ENCODE data around the gene TUSC2.
"Not testable (repeated sequence)": the region's sequence is repeated elsewhere in the genome, so short reads cannot be mapped to it uniquely, and the experiment has no call there.

Gene TUSC2

GRCh38 chr3:50317300-50317699 is 10.7 kb downstream of the TUSC2 start:
- no peak for DNase-seq (ENCODE audit: low spot score)

DNA sequence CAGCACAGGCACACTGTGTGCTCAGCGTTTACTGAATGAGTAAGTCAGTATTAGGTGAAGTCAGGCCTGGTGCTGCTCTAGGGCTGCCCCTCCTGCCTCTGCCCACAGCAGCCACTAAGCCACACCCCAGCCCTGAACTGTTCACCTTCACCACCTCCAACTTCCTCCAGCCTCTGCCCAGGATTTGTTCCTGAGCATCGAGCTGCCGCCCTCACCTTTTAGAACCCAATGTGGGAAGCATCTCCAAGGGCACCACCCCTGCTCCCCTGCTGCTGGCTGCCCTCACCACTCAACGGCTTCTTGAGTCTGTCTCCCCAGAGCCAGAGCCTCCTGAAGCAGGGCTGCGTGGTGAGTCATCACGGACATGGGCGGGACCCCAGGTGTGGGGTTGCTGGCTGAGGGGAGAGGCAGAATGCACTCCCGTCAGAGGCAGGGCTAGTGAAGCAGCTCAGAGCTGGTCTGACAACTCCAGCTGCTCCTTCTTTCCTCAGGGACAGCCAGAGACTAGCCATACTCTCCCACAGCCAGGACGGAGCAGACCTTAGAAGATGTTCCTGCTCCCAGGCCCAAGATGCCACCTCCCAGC is 11.3 kb downstream of the TUSC2 start:
- no peak for DNase-seq (ENCODE audit: low spot score)

DNA sequence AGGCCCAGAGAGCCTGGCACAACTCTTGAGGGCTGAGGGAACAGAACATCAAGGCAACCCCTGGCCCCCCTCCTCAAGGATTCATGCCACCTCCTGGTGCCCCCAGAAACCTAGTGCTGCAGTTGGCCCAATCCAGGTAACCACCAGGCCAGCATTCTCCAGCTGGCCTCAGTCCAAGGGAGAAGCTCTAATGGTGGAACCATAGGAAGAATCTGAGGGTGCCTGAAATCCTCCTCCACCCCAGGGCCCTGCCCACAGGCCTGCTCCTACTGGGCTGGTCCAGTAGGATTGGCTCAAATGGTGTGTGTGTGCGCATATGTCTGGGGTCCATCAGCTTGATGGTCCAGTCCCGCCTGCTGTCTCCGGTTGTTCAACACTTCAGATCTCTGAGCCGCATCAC is 13.2 kb downstream of the TUSC2 start:
- no peak for DNase-seq (ENCODE audit: low spot score)

DNA sequence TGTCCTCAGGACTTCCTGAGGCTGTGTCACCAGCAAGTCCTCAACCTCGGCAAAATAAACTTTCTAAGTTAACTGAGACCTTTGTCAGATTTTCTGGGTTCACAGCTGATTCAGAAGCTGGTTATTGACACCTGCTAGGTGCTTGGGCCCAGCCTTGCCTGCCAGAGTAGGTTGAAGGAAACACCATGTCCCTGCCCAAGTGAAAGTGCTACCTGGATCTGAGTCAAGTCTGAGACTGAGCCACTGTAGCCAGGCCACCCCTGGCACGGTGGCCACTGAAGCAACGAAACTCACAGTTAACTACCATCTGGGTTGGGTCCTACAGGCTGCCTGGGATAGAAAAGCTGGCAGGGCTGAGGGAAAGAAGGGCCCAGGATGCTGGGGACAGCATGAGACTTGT is 13.7 kb downstream of the TUSC2 start:
- DNase-seq (ENCODE audit: low spot score) = no peak

DNA sequence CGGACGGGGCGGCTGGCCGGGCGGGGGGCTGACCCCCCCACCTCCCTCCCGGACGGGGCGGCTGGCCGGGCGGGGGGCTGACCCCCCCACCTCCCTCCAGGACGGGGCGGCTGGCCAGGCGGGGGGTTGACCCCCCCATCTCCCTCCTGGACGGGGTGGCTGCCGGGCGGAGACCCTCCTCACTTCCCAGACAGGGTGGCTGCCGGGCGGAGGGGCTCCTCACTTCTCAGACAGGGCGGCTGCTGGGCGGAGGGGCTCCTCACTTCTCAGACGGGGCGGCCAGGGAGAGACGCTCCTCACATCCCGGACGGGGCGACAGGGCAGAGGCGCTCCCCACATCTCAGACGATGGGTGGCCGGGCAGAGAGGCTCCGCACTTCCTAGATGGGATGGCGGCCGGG is 16.0 kb downstream of the TUSC2 start:
- DNase-seq (ENCODE audit: low spot score) = not testable (repeated sequence)

DNA sequence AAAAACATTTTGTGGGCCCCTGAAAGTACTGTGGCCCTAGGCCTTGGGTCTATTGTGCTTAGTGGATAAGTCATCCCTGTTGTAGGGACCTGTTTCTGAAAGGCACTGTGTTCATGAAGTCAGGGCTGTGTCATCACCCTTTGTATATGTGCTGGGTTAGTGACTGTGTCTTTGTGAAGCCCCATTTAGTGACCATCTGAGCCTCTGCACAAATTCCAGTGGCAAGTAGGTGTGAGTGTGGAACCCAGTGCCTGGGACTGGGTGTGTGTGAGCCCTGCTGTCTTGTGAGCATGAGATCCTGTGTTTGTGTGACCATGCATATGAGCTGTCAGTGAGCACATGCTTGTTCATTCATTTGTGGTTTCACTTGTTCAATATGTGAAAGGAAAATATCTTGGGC is 23.4 kb downstream of the TUSC2 start:
- no peak for DNase-seq (ENCODE audit: low spot score)

DNA sequence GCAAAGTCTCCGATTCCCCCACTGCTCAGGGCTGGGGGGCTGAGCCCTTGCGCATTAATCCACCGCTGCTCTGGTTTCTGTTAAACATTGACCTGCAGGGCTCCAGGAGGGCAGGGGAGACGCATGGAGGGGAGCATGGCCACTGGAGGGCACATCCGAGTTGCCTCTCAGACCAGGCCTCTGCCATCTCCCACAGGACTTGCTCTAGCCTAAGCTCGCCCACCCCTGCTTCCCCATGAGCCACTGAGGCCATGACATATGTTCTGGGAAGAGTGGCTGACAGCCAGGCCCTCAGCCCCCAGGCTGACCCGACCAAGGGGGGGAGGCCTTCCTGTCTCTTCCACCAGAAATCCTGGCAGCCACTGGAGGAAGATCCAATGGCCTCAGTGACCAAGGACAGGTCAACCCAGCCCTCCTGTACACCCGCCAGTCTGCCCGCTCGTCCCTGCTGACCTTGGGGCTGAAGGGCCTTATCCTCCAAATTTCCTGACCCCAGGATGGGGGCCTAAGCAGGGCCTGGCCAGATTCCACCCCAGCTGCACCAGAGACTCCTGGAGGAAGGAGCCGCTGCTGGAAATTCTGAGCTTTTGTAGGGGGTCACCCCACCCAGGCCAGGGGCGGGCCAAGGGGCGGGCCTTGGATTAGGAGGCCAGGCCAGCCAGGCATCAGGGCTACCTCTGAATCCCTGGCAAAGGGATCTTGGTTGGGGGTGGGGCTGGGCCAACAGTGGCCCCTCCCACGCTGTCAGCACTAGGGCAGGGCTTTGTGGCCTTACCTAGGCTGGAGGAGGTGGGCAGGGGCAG is 24.8 kb downstream of the TUSC2 start, which contains the start of gene HYAL1:
Gene HYAL1 (minus strand): TSS at position 562 of the 803 bp plus-strand sequence. CDS start 618 bp downstream, outside the sequence.
- DNase-seq (ENCODE audit: low spot score) = peak; percentile 39

- DNase-seq (ENCODE audit: low spot score) = no peak
Observed at GRCh38 chr3:50302095-50303012, 25.7 kb downstream of the TUSC2 start.

DNA sequence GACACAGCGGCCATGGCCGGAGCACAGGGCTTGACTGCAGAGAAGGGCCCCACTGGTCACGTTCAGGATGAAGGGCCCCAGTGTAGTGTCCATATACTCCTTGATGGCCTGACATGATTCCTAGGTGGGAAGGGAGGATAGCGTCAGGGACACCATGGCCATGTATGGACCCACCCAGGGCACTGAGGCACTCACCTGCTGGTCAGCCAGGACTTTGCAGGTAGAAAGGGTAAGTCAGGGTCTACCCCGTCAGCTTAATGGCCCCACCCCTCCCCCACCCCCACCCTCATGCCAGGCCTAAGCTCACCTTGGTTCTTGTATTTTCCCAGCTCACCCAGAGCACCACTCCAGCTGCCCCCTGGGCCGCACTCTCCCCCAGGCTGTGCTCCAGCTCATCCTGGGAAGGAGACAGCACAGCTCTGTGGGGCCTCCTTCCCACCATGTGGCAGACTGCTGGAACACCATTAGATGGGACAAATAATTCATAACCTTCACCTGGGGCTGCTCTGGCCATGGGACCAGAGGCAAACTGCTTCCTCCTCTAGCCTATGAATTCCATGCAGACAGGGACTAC is 27.3 kb downstream of the TUSC2 start:
- no peak for DNase-seq (ENCODE audit: low spot score)

DNA sequence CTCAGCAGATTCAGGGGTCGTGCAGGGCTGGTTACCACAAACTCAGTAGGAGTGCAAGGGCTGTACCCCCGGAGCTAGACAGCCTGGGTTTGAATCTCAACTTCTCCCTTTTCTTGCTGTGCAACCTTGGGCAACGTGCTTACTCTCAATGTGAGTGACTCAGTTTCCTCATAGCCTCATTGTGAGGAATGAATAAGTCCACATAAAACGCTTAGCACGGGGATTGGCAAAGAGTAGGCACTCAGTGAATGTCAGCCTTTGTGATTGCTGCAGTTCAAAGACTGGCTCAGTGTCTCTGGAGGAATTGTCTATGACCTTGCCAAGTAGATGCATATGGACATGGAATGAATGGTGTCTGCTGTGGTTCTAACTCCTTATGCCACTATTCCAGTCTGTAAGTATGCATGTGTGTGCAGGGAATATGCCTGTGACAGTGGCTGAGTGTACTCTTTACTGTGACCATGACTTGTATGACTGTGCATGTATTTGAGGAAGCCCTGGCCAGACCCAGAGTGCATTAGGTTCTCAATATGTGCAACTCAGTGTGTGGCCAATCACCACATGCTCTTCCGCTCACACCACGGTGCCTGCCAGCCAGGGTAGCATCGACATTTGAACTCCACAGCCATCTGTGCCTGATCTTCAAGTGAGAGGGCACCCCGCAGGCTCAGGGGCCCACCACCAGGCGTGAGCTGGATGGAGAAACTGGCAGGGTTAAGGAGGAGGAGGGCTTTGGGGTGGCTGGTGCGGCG is 27.9 kb downstream of the TUSC2 start:
- peak; percentile 75 for DNase-seq (ENCODE audit: low spot score)

- no peak for DNase-seq (ENCODE audit: low spot score)
Observed at GRCh38 chr3:50299638-50299928, 28.4 kb downstream of the TUSC2 start.

DNA sequence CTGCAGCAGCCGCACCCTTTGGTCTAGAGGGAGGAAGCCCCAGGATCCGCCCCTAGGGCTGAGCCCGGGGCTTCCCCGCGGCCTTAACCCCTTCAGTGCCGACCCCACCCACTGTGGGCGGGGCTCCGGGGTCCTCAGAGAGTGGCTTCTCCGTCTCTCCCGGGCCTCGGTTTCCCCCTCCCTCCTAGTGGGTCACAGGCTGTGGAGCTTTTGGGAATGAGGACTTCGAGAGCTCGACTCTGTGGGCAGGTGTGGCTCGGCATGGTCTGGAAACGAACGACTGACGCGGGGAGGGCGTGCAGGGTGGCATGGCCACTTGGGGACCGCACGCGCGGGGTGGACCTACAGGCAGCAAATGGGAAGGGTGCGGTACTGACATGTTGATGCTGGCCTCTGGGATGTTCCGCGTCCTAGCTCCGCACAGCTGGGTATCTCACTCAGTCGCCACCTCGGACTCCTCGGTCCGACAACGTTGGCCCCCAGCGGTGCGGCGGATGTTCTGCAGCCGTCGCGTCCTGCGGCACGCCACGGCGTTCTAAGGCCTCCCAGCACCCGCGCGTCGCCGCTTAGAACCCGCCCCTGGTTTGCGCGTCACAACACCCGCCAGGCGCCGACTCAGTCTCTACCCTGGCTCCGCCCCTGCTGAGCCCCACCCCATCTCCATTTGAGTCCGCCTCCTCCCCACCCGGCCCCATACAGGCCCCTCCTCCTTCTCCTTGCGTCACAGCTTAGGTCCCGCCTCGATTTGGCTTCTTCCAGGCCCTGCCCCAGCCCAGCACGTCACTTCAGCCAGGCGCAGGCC is 29.0 kb downstream of the TUSC2 start, which contains the start of the genes HYAL3 and NAA80:
Gene HYAL3 (minus strand): TSS at position 570 of the 802 bp plus-strand sequence. CDS start 3,803 bp downstream, outside the sequence.
Gene NAA80 (minus strand): TSS at position 570 of the 802 bp plus-strand sequence. CDS start 1,942 bp downstream, outside the sequence.
- DNase-seq (ENCODE audit: low spot score) = peak; percentile 100

- peak; percentile 64 for DNase-seq (ENCODE audit: low spot score)
Observed at GRCh38 chr3:50297896-50298725, 29.9 kb downstream of the TUSC2 start.

DNA sequence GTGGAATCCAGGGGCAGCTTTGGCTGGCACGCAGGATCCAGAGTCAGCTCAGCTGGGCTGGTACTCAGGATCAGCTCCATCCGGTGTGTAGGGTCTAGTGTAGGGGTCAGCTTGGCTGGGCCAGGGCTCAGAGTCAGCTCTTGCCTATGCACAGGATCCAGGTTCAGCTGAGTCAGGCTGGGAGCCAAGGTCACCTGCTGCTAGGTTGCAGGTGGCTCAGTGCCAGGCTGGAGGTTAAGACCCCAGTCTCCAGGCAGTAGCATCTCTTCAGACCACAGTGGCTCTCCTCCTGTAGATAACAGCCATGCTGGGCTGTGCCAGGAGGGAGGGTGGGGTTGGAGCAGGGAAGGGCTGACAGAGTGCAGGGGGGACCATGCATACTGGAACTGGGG is 30.6 kb downstream of the TUSC2 start:
- DNase-seq (ENCODE audit: low spot score) = peak; percentile 71

GRCh38 chr3:50296721-50297383 is 31.2 kb downstream of the TUSC2 start:
- no peak for DNase-seq (ENCODE audit: low spot score)

DNA sequence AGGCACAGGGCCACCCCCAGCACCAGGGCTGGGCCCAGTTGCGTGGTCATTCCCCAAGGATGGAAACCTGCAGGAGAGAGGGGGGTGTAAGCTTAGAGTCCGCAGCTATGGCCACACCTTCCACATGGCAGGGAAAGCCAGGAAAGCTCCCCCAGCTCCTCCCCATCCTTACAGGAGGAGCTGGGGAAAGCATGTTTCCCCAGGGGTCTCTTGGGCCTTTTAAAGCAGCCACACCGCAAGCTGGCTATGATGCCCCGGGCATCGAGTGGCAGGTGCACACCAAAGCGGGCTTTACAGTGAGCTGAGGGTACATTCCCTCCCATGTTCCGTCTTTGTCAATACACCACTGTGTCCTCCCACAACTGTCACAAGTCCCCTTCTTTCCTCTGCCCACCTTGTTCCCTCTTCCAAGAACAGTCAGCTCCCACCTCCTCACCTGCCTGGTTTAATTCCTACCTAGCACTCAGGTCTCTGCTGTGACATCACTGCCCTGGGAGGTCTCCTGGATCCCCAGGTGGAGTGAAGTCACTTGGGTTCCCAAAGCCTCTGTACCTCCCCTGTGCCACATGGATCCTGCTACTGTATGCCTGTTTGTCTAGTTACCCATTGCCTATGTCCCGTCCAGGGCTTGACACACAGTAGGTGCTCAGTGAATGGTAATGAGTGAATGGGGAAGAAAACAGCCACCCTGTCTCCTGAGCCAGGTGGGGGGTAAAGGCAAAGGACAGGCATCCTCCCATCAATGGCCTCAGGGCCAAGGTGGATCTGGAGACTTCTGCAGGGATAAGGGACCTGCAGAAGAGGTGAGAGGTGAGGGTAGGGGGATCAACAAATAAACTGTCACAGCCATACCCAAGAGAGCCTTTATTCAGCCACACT is 32.2 kb downstream of the TUSC2 start:
- DNase-seq (ENCODE audit: low spot score) = no peak

GRCh38 chr3:50294492-50295403 is 33.3 kb downstream of the TUSC2 start:
- DNase-seq (ENCODE audit: low spot score) = no peak

Measured in hematopoietic multipotent progenitor cell treated with erythropoietin and hydrocortisone succinate and interleukin-3 and kit ligand, for 17 days (in vitro differentiated cells).